RWPE1 (cell line): Measurements from ENCODE around the gene CMTM2.

Source experiments
- CTCF ChIA-PET: fragments of 350-600 bp; sonication (Branson Sonifier 250); formaldehyde crosslinking; extraction: SDS; loops from one replicate; lab custom pipeline; 2021; lab: Yijun Ruan, JAX
- POLR2A ChIA-PET: fragments of 400-600 bp; formaldehyde crosslinking; extraction: SDS; loops from one replicate; lab custom pipeline; 2020; ENCODE audit warnings: antibody characterized with exemption; ENCODE audit not compliant: low non-redundant PET; lab: Yijun Ruan, JAX
- DNase-seq: peaks from one replicate; pipeline ENCODE4 v3.0.0; 2012; ENCODE audit warnings: low spot score
- H3K27ac ChIP-seq: fragments of 450-650 bp; 2 replicates; pipeline ENCODE4 v1.5.1; 2017
- CTCF ChIP-seq: fragments of 450-650 bp; conservative IDR thresholded peaks from 2 replicates; pipeline ENCODE4 v1.5.1; 2017; ENCODE audit warnings: low read depth, mild to moderate bottlenecking

The CMTM2 gene

GRCh38 chr16:66539623-66540469 is 39.4 kb upstream of the CMTM2 start:
- ChIA-PET CTCF (interaction anchor here (0.6 kb wide), 2 partner anchors 24 to 188 kb away, joined by 4 read pairs; no protein-coding TSS in a partner anchor), POLR2A (no interaction called here)
- H3K27ac ChIP-seq, result no peak overlapping the region

GRCh38 chr16:66541388-66542355 is 37.6 kb upstream of the CMTM2 start:
- no peak for TF ChIP-seq CTCF
- H3K27ac ChIP-seq, result no peak overlapping the region
- POLR2A ChIA-PET, result no interaction called here
- DNase-seq, result no peak
- CTCF ChIA-PET, result no interaction called here

More at GRCh38 chr16:66539623-66540469, 39.4 kb upstream of the CMTM2 start:
- no peak for DNase-seq
- TF ChIP-seq CTCF, result no peak

DNA sequence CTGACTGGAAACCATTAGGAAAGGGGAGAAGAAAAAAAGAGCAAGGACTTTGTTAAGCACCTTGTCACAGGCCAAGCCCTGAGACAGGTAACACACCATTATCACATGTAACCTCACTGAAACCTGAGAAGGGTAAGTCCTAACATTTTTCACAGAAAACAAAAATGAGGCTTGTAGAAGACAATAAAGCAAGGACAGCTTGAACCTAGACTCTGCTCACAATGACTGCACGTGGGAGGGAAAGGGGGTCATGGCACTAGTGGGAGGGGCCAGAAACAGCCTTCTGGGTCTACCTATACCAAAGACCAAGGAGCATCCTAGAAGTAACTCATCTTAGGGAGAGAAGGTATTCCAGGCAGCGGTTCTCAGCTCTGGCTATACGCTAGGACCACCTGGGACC is 36.9 kb upstream of the CMTM2 start:
- no peak for DNase-seq
- ChIA-PET CTCF (interaction anchor here (0.7 kb wide), 1 partner anchor 616 kb away, joined by 3 read pairs; no protein-coding TSS in a partner anchor), POLR2A (no interaction called here)
- no peak overlapping the region for H3K27ac ChIP-seq
- TF ChIP-seq CTCF, result no peak

GRCh38 chr16:66543541-66543940 is 35.7 kb upstream of the CMTM2 start:
- CTCF ChIA-PET, result no interaction called here
- H3K27ac ChIP-seq, result no peak overlapping the region

GRCh38 chr16:66544016-66544757 is 35.1 kb upstream of the CMTM2 start:
- no peak for TF ChIP-seq CTCF
- ChIA-PET POLR2A (no interaction called here), CTCF (no interaction called here)
- no peak for DNase-seq
- no peak overlapping the region for H3K27ac ChIP-seq

More at GRCh38 chr16:66543541-66543940, 35.7 kb upstream of the CMTM2 start:
- TF ChIP-seq CTCF, result no peak
- POLR2A ChIA-PET, result no interaction called here
- no peak for DNase-seq
